ENCODE data around the gene CNKSR3.

GRCh38 chr6:154496793-154497517, 13.5 kb downstream of the CNKSR3 start:
- TF ChIP-seq POLR2AphosphoS5 (IDR thresholded peaks at IDR 0.05; ENCODE audit: low read depth) (no peak), EZH2 (IDR thresholded peaks at IDR 0.05; ENCODE audit: low read depth, unreplicated experiment) (no peak), EZH2phosphoT487 (IDR thresholded peaks at IDR 0.05; ENCODE audit: unreplicated experiment) (no peak), JUNB (IDR thresholded peaks at IDR 0.05; ENCODE audit: unreplicated experiment) (no peak), STAT1 (IDR thresholded peaks at IDR 0.05; ENCODE audit: unreplicated experiment) (no peak)
- TF ChIP-seq, protein P1, sequence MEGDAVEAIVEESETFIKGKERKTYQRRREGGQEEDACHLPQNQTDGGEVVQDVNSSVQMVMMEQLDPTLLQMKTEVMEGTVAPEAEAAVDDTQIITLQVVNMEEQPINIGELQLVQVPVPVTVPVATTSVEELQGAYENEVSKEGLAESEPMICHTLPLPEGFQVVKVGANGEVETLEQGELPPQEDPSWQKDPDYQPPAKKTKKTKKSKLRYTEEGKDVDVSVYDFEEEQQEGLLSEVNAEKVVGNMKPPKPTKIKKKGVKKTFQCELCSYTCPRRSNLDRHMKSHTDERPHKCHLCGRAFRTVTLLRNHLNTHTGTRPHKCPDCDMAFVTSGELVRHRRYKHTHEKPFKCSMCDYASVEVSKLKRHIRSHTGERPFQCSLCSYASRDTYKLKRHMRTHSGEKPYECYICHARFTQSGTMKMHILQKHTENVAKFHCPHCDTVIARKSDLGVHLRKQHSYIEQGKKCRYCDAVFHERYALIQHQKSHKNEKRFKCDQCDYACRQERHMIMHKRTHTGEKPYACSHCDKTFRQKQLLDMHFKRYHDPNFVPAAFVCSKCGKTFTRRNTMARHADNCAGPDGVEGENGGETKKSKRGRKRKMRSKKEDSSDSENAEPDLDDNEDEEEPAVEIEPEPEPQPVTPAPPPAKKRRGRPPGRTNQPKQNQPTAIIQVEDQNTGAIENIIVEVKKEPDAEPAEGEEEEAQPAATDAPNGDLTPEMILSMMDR (conservative IDR thresholded peaks at IDR 0.05; ENCODE audit: low read depth in 2 of 2), result no peak
- TF ChIP-seq, protein P2, sequence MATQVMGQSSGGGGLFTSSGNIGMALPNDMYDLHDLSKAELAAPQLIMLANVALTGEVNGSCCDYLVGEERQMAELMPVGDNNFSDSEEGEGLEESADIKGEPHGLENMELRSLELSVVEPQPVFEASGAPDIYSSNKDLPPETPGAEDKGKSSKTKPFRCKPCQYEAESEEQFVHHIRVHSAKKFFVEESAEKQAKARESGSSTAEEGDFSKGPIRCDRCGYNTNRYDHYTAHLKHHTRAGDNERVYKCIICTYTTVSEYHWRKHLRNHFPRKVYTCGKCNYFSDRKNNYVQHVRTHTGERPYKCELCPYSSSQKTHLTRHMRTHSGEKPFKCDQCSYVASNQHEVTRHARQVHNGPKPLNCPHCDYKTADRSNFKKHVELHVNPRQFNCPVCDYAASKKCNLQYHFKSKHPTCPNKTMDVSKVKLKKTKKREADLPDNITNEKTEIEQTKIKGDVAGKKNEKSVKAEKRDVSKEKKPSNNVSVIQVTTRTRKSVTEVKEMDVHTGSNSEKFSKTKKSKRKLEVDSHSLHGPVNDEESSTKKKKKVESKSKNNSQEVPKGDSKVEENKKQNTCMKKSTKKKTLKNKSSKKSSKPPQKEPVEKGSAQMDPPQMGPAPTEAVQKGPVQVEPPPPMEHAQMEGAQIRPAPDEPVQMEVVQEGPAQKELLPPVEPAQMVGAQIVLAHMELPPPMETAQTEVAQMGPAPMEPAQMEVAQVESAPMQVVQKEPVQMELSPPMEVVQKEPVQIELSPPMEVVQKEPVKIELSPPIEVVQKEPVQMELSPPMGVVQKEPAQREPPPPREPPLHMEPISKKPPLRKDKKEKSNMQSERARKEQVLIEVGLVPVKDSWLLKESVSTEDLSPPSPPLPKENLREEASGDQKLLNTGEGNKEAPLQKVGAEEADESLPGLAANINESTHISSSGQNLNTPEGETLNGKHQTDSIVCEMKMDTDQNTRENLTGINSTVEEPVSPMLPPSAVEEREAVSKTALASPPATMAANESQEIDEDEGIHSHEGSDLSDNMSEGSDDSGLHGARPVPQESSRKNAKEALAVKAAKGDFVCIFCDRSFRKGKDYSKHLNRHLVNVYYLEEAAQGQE (IDR thresholded peaks at IDR 0.05; ENCODE audit: unreplicated experiment), result no peak

Measured in GM23338 (cell line).